Cardiac fibroblast (primary cell): ENCODE measurements around the gene RPL38.

Experiments
- DNase-seq, 2 donors: peaks; one replicate each; pipeline versions ENCODE4 v3.0.0 to v3.0.0-alpha.2; 2010; ENCODE audit warnings: low read depth in 2 of 2
- H3K4me3 ChIP-seq, 2 donors: replicated peaks in 1 of 2; 1 replicate in 1 of 2; 2 replicates in 1 of 2; pipeline ENCODE4 v1.5.1; 2011; ENCODE audit warnings: low read depth in 2 of 2, low read length in 2 of 2, mild to moderate bottlenecking in 2 of 2, moderate library complexity in 1 of 2
- CTCF ChIP-seq: IDR thresholded peaks from one replicate; pipeline ENCODE4 v1.5.1; 2011; ENCODE audit warnings: low read depth, mild to moderate bottlenecking, low read length, inconsistent platforms

The RPL38 gene

GRCh38 chr17:74160656-74161502 lies 42.6 kb upstream of the RPL38 start:
- TF ChIP-seq CTCF: no peak
- no peak overlapping the region for H3K4me3 ChIP-seq
- DNase-seq: no peak

- TF ChIP-seq CTCF: no peak
- no peak overlapping the region for H3K4me3 ChIP-seq
- no peak for DNase-seq
Observed at GRCh38 chr17:74161503-74161875, 42.0 kb upstream of the RPL38 start.

- no peak for TF ChIP-seq CTCF
- no peak for DNase-seq
- no peak overlapping the region for H3K4me3 ChIP-seq
Observed at GRCh38 chr17:74163271-74163821, 40.1 kb upstream of the RPL38 start.

- TF ChIP-seq CTCF: no peak
- no peak for DNase-seq
Observed at GRCh38 chr17:74163836-74164235, 39.6 kb upstream of the RPL38 start.

GRCh38 chr17:74164446-74165045 lies 38.9 kb upstream of the RPL38 start:
- no peak for DNase-seq
- no peak for TF ChIP-seq CTCF
- H3K4me3 ChIP-seq: no peak overlapping the region

More at GRCh38 chr17:74163836-74164235, 39.6 kb upstream of the RPL38 start:
- H3K4me3 ChIP-seq: no peak overlapping the region

- no peak for TF ChIP-seq CTCF
- no peak overlapping the region for H3K4me3 ChIP-seq
- DNase-seq: no peak
Observed at GRCh38 chr17:74165797-74166365, 37.6 kb upstream of the RPL38 start.
